GM23248 (cell line): ENCODE results near the gene MIA2.

Experiments used
- EZH2 ChIP-seq: fragments of 200-600 bp; sonication (generic); IDR thresholded peaks from 2 replicates; pipeline ENCODE4 v1.6.1; 2018; ENCODE audit warnings: antibody characterized with exemption, mild to moderate bottlenecking; ENCODE audit not compliant: insufficient read depth, poor library complexity, severe bottlenecking
- EZH2phosphoT487 ChIP-seq: fragments of 200-600 bp; sonication (generic); IDR thresholded peaks from 2 replicates; pipeline ENCODE4 v1.6.1; 2018; ENCODE audit warnings: antibody characterized with exemption, moderate library complexity, mild to moderate bottlenecking, low read depth; ENCODE audit not compliant: insufficient read depth

DNA sequence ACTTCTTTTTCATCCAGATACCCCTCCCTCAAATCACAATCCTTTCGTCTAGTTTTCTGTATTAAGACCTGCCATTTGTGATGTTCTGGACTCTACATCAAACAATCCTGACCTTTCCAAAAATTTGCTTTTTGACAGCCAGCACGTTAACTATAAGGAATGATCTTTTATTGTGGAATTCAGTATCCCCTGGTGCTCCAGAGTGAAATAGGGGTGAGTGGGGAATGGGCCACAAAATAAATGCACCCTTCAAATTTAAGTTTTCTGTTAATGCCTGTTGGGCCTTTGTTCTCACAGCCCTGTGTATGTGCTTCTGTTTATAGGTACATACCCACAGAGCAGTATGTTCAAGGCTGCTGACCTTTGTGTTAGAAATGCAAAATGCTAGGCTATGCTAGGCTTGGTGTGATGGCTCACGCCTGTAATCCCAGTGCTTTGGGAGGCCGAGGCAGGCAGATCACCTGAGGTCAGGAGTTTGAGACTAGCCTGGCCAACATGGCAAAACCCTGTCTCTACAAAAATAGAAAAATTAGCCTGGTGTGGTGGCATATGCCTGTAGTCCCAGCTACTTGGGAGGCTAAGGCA, 46.7 kb upstream of the MIA2 start:
- TF ChIP-seq EZH2 (no peak), EZH2phosphoT487 (no peak)
